Measurements from ENCODE around the gene IDUA.

IDUA gene

GRCh38 chr4:1017706-1018105, 30.9 kb downstream of the IDUA start:
- no peaks in the 10 kb centered on the region for H3K27me3 ChIP-seq
- DNase-seq = no peak

GRCh38 chr4:1018147-1019020, 31.5 kb downstream of the IDUA start:
- H3K4me1 ChIP-seq = peaks cover 0 to 18% (median 2%) of the 10 kb centered on the region in 4 donors
- H3K9me3 ChIP-seq = no peaks in the 10 kb centered on the region
- H3K36me3 ChIP-seq = peaks cover 0 to 17% (median 15%) of the 10 kb centered on the region in 3 donors
- intact Hi-C loops (cut with DNase I; ENCODE audit: low total_unique reads) = loop anchor here (10.0 kb wide), 1 partner anchor 234 kb away; no protein-coding TSS in a partner anchor
- DNase-seq = no peak
- TF ChIP-seq CTCF (IDR thresholded peaks at IDR 0.05) = no peak
- H3K27me3 ChIP-seq = no peaks in the 10 kb centered on the region
- H3K4me3 ChIP-seq = no peak overlapping the region
- no peak overlapping the region for H3K27ac ChIP-seq

More at GRCh38 chr4:1017706-1018105, 30.9 kb downstream of the IDUA start:
- peaks cover 0 to 23% (median 5%) of the 10 kb centered on the region in 4 donors for H3K4me1 ChIP-seq
- intact Hi-C loops (cut with DNase I; ENCODE audit: low total_unique reads) = loop anchor here (10.0 kb wide), 1 partner anchor 233 kb away; no protein-coding TSS in a partner anchor
- H3K9me3 ChIP-seq = no peaks in the 10 kb centered on the region
- no peak for TF ChIP-seq CTCF (IDR thresholded peaks at IDR 0.05)
- H3K27ac ChIP-seq = no peak overlapping the region
- no peak overlapping the region for H3K4me3 ChIP-seq
- H3K36me3 ChIP-seq = peaks cover 0 to 16% (median 8%) of the 10 kb centered on the region in 3 donors

- no peak overlapping the region for H3K4me3 ChIP-seq
Measured at GRCh38 chr4:1019320-1019719, 32.5 kb downstream of the IDUA start.

GRCh38 chr4:1019729-1020470, 33.1 kb downstream of the IDUA start:
- DNase-seq = no peak
- no peak overlapping the region for H3K27ac ChIP-seq
- intact Hi-C loops (cut with DNase I; ENCODE audit: low total_unique reads) = loop anchor here (10.0 kb wide), 1 partner anchor 235 kb away; no protein-coding TSS in a partner anchor
- peaks cover 7 to 28% (median 26%) of the 10 kb centered on the region in 3 donors for H3K36me3 ChIP-seq
- no peak for TF ChIP-seq CTCF (IDR thresholded peaks at IDR 0.05)
- no peaks in the 10 kb centered on the region for H3K9me3 ChIP-seq
- peaks cover 0 to 13% (median 0%) of the 10 kb centered on the region in 4 donors for H3K4me1 ChIP-seq
- H3K4me3 ChIP-seq = no peak overlapping the region
- no peaks in the 10 kb centered on the region for H3K27me3 ChIP-seq

More at GRCh38 chr4:1019320-1019719, 32.5 kb downstream of the IDUA start:
- intact Hi-C loops (cut with DNase I; ENCODE audit: low total_unique reads) = loop anchor here (10.0 kb wide), 1 partner anchor 235 kb away; no protein-coding TSS in a partner anchor
- no peak overlapping the region for H3K27ac ChIP-seq
- no peak for TF ChIP-seq CTCF (IDR thresholded peaks at IDR 0.05)
- H3K36me3 ChIP-seq = peaks cover 2 to 23% (median 20%) of the 10 kb centered on the region in 3 donors
- no peaks in the 10 kb centered on the region for H3K27me3 ChIP-seq
- H3K4me1 ChIP-seq = peaks cover 0 to 17% (median 0%) of the 10 kb centered on the region in 4 donors
- no peak for DNase-seq
- no peaks in the 10 kb centered on the region for H3K9me3 ChIP-seq

- Histone ChIP-seq H3K36me3 (peaks cover 12 to 42% (median 36%) of the 10 kb centered on the region in 3 donors), H3K4me3 (no peak overlapping the region)
- intact Hi-C loops (cut with DNase I; ENCODE audit: low total_unique reads) = no loop called here
Measured at GRCh38 chr4:1021386-1022050, 34.7 kb downstream of the IDUA start.

More at GRCh38 chr4:1021386-1022050, 34.7 kb downstream of the IDUA start:
- Histone ChIP-seq H3K27ac (no peak overlapping the region), H3K27me3 (no peaks in the 10 kb centered on the region), H3K9me3 (no peaks in the 10 kb centered on the region), H3K4me1 (peaks cover 0 to 11% (median 0%) of the 10 kb centered on the region in 4 donors)
- no peak for DNase-seq
- TF ChIP-seq CTCF (IDR thresholded peaks at IDR 0.05) = no peak

Data from tibial artery (tissue), 4 donors.